ENCODE data around the gene IL1R2.

- TF ChIP-seq CTCF (IDR thresholded peaks at IDR 0.05) (no peak), POLR2A (IDR thresholded peaks at IDR 0.05) (no peak), EP300 (IDR thresholded peaks at IDR 0.05) (no peak), POLR2AphosphoS5 (IDR thresholded peaks at IDR 0.05) (no peak)
Observed at GRCh38 chr2:102000012-102000411, 8.3 kb downstream of the IL1R2 start.
